Measurements from ENCODE around the gene ST3GAL3. TPM values are rescaled to one million over a fixed set of nuclear protein-coding genes. Genes with fewer than 3 reads are reported as not detected.

Gene ST3GAL3
- total and polyA plus RNA-seq, 10 of the 15 experiments (the other 5 are each of a cell fraction or from before 2014, with no cell fraction given) = 1.2 to 19.3 (median 11.0) TPM

GRCh38 chr1:43817304-43817939, 110.1 kb downstream of the ST3GAL3 start:
- Histone ChIP-seq H3K27ac (ENCODE audit: control insufficient read depth, insufficient read depth) (no peak overlapping the region), H3K9ac (ENCODE audit: control insufficient read depth, insufficient read depth, low read length) (no peak overlapping the region), H2AFZ (ENCODE audit: control insufficient read depth, low read depth, low read length) (no peak overlapping the region), H3K4me2 (ENCODE audit: control insufficient read depth, insufficient read depth) (no peak overlapping the region), H3K36me3 (ENCODE audit: control insufficient read depth in 2 of 2, insufficient read depth in 2 of 2, low read length in 1 of 2) (peaks cover 0 to 3% of the 10 kb centered on the region in 2 experiments; a peak in 1 of 4 replicates), H3K9me3 (replicated peaks; ENCODE audit: control insufficient read depth, insufficient read depth, low read length) (peaks cover 5% of the 10 kb centered on the region), H4K20me1 (ENCODE audit: control insufficient read depth, insufficient read depth) (no peaks in the 10 kb centered on the region), H3K4me3 (no peak overlapping the region), H3K79me2 (ENCODE audit: control insufficient read depth, insufficient read depth, low read length) (no peaks in the 10 kb centered on the region), H3K27me3 (replicated peaks in 1 of 2; ENCODE audit: control insufficient read depth in 2 of 2, insufficient read depth in 2 of 2, low read length in 1 of 2) (no peaks in the 10 kb centered on the region), H3K4me1 (ENCODE audit: control insufficient read depth, insufficient read depth, low read length) (no peaks in the 10 kb centered on the region)
- TF ChIP-seq E4F1 (IDR thresholded peaks at IDR 0.05; ENCODE audit: borderline replicate concordance, partially characterized antibody) (no peak), FOXM1 (IDR thresholded peaks at IDR 0.05; ENCODE audit: low read depth, low read length) (no peak), CBX3 (IDR thresholded peaks at IDR 0.05; ENCODE audit: borderline replicate concordance, low read depth) (no peak), SP1 (IDR thresholded peaks at IDR 0.05; ENCODE audit: low read depth, low read length) (no peak), REST (IDR thresholded peaks at IDR 0.05; ENCODE audit: low read depth, low read length) (no peak), WRNIP1 (IDR thresholded peaks at IDR 0.05; ENCODE audit: borderline replicate concordance, low read depth, low read length) (no peak), PRDM15 (CRISPR knock-in tag; IDR thresholded peaks at IDR 0.05) (no peak), SKIL (IDR thresholded peaks at IDR 0.05; ENCODE audit: low read depth, poor library complexity, severe bottlenecking) (no peak), SMAD5 (IDR thresholded peaks at IDR 0.05; ENCODE audit: low read depth) (no peak), HDAC6 (IDR thresholded peaks at IDR 0.05; ENCODE audit: unreplicated experiment) (no peak)
- intact Hi-C loops (cut with micrococcal nuclease; ENCODE audit: unreplicated experiment) (no loop called here), in situ Hi-C loops (cut with MboI) (no loop called here)
- ChIA-PET SMC1A (ENCODE audit: uncharacterized antibody, unreplicated experiment) (interaction anchor here (0.7 to 1.2 kb wide), 2 partner anchors 20 to 52 kb away, joined by 3 to 4 read pairs; no protein-coding TSS in a partner anchor), RAD21 (ENCODE audit: unreplicated experiment) (interaction anchor here (1.0 kb wide), 1 partner anchor 117 kb away, joined by 3 read pairs; no protein-coding TSS in a partner anchor), POLR2A (interaction anchor here (0.9 kb wide), 1 partner anchor 18 kb away, joined by 4 read pairs; no protein-coding TSS in a partner anchor), CTCF (no interaction called here)
- FAIRE-seq (no peak), DNase-seq (ENCODE audit: low read depth, low spot score) (no peak), ATAC-seq (no peak)
- BruUV-seq (replicated peaks) = no TSS peak

Data from GM12878 (cell line).